Right ventricle myocardium superior (tissue), 1 donor: ENCODE measurements around the gene IER5. TPM values are rescaled to one million over a fixed set of nuclear protein-coding genes. Genes with fewer than 3 reads are reported as not detected.
A peak's percentile ranks its signal among the peaks of the same experiment; 100 is the strongest.

ENCODE experiments used
- ATAC-seq: fragments of 200-7000 bp; cut with Tn5 transposase; one replicate; pipeline ENCODE4 v1.9.1; 2020; ENCODE audit warnings: mild to moderate bottlenecking; ENCODE audit not compliant: poor library complexity
- DNase-seq: peaks from one replicate; pipeline ENCODE4 v3.0.0-alpha.2; 2020
- intact Hi-C: fragments of 100-400 bp; cut with DNase I; formaldehyde crosslinking; loops from one replicate; pipeline ENCODE4 v1.11.2; 2022
- total RNA-seq: library from RNA; stranded (reverse); fragmentation: NEBNext Ultra II Directional; extraction: Animal tissue kit (Norgen Biotek cat#: 25700); gene quantifications from one replicate; pipeline ENCODE4 v1.2.1, GENCODE V29; 2021
- donor health status: DM: no; HTN: yes; CAD: no; lungs with severe emphysema.

Gene IER5
- total RNA-seq, 1 donor from 2014 or later: 15.1 TPM

GRCh38 chr1:181140891-181141290 is 52.4 kb downstream of the IER5 start:
- intact Hi-C loops: loop anchor here (2.0 to 5.0 kb wide), 2 partner anchors 34 to 56 kb away; no protein-coding TSS in a partner anchor
- ATAC-seq (no peak), DNase-seq (no peak)

- DNase-seq (no peak), ATAC-seq (peak; percentile 2)
- intact Hi-C loops: loop anchor here (2.0 to 5.0 kb wide), 2 partner anchors 34 to 57 kb away; no protein-coding TSS in a partner anchor
These were observed 53.0 kb downstream of the IER5 start for GRCh38 chr1:181141431-181141910.

Other genes with a start within 250 kb of the IER5 start
- gene KIAA1614, start 175.8 kb upstream of the IER5 start, total RNA-seq: 7.1 TPM
- 6.0 TPM for gene STX6, start 65.8 kb upstream of the IER5 start, total RNA-seq
- gene MR1, start 54.7 kb upstream of the IER5 start, total RNA-seq: 3.3 TPM